ENCODE results near the gene UBE2E1. TPM values are rescaled to one million over a fixed set of nuclear protein-coding genes. Genes with fewer than 3 reads are reported as not detected.

The UBE2E1 gene
- 66.4 and 91.7 TPM in 2 replicates for total RNA-seq (2014; rRNA removed; shearing (Covaris generic))

- DNase-seq (ENCODE audit: low spot score): peak; percentile 68
These were observed at the start of gene UBE2E1 for GRCh38 chr3:23805633-23806533. Gene UBE2E1 (plus strand): TSS chr3:23805955. CDS start chr3:23807270, 1,315 bp downstream.

- DNase-seq (ENCODE audit: low spot score): no peak
These were observed 49.4 kb upstream of the UBE2E1 start for GRCh38 chr3:23756206-23756840.

DNA sequence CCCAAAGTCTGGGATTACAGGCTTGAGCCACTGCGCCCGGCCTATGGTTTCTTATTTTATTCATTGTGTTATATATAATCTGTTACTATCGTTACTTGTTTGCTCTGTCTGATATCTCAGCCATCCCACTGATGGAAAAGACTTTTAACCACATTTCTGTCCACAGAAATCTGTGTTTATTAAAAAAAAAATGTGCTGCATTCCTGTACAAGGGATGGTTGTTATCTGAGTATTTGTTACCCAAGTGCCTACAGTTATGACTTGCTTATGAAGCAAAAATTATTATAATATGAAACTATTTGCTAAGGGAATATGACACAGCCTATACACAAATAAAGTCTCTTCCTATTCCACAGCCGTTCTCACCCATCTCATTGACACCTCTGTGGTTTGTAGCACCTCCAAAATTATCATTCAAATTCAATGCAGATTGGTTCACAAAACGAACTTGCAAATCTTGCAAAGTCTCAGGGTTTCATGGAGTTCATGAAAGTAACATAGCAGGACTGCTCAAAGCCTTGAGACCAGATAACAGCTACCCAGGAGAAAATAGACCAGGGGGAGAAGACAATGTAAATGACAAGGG is 47.4 kb upstream of the UBE2E1 start:
- DNase-seq (ENCODE audit: low spot score): no peak

GRCh38 chr3:23760325-23760724 is 45.4 kb upstream of the UBE2E1 start:
- DNase-seq (ENCODE audit: low spot score): no peak

DNA sequence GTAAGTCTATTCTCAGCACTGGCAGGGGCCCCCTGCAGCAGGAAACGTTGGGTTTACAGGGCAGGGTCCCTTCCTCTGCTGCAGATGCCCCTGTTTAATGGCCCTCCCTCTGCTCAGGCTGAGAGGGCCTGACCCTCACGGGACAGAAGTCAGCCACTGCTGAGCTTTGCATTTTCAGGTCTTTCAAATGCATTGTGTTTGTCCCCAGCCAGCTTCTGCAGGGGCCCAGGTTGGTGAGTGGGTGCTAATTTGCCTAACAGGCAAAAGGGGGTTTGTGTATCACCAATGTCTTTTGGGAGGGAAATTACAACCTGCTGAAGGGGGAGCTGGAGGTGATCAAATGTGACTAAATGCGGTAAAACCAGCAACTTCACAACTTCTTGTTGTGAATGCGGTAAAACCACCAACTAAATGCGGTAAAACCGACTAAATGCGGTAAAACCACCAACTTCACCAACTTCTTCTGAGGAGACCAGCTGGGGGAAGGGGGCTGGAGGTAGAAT is 44.8 kb upstream of the UBE2E1 start:
- no peak for DNase-seq (ENCODE audit: low spot score)

- peak; percentile 31 for DNase-seq (ENCODE audit: low spot score)
These were observed 44.3 kb upstream of the UBE2E1 start for GRCh38 chr3:23761440-23761896.

- DNase-seq (ENCODE audit: low spot score): no peak
These were observed 43.5 kb upstream of the UBE2E1 start for GRCh38 chr3:23762214-23762613.

GRCh38 chr3:23762759-23763477 is 42.8 kb upstream of the UBE2E1 start:
- DNase-seq (ENCODE audit: low spot score): no peak

- no peak for DNase-seq (ENCODE audit: low spot score)
These were observed 41.3 kb upstream of the UBE2E1 start for GRCh38 chr3:23764407-23764806.

- no peak for DNase-seq (ENCODE audit: low spot score)
These were observed 38.2 kb upstream of the UBE2E1 start for GRCh38 chr3:23767546-23767945.

- no peak for DNase-seq (ENCODE audit: low spot score)
These were observed 30.4 kb upstream of the UBE2E1 start for GRCh38 chr3:23775254-23775909.

GRCh38 chr3:23776352-23776891 is 29.3 kb upstream of the UBE2E1 start:
- peak; percentile 50 for DNase-seq (ENCODE audit: low spot score)

DNA sequence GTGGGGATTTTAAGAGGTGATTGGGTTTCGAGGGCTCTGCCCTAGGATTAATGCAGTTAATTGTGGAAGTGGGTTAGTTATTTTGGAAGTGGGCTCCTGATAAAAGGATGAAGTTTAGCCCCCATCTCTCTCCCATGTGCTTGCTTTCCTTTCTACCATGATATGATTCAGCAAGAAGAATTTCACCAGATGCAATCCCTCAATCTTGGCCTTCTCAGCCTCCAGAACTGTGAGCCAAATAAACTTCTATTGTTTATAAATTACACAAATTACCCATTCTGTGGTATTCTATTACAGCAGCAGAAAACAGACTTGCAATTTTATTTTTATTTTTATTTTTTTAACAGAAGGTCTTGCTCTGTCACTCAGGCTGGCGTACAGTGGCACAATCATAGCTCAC is 27.3 kb upstream of the UBE2E1 start:
- no peak for DNase-seq (ENCODE audit: low spot score)

GRCh38 chr3:23779841-23780240 is 25.9 kb upstream of the UBE2E1 start:
- DNase-seq (ENCODE audit: low spot score): no peak

DNA sequence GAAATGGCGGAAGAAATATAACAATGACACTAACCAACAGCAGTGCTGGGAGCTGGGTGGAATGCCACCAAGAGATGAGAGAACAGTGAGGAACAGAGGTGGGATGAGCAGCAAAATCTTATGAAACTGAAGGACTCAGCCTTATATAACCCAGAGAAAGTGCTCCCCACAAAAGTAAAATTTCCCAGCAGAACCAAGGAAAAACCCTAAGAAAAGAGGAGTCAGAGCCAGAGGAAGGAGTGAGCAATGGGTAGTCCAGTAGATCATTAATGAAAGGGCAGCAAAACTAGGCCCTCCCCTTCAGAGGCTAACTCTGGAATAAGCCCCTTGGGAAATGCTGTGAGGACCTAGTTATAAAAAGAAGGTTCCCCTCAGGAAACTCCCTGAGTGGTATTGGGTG is 24.7 kb upstream of the UBE2E1 start:
- DNase-seq (ENCODE audit: low spot score): no peak

- no peak for DNase-seq (ENCODE audit: low spot score)
These were observed 23.9 kb upstream of the UBE2E1 start for GRCh38 chr3:23781871-23782270.

DNA sequence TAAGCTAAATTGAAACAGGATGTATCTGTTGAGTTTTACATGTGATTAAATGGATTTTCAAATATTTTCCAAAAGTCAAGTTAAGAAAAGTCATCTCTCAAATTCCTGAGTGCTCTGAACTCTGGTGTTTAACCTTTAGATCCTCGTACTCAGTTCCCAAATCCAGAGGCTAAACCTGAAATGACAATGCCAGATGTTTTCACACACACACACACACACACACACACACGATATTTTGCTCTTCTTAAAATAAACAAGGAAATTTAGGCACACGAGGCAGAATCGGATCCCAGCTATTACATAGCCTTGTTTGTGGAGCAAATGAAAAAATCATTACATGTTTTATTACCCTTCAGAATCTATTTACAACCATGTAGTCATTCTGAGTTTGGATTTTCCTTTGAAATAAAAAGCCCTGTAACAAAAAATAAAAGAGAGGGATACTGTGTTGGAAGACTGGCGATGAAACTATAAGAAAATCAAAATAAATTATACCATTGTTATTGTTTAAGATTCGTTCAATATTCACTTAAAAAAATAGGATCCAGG is 20.6 kb upstream of the UBE2E1 start:
- DNase-seq (ENCODE audit: low spot score): no peak

- no peak for DNase-seq (ENCODE audit: low spot score)
These were observed 19.9 kb upstream of the UBE2E1 start for GRCh38 chr3:23785882-23786281.

DNA sequence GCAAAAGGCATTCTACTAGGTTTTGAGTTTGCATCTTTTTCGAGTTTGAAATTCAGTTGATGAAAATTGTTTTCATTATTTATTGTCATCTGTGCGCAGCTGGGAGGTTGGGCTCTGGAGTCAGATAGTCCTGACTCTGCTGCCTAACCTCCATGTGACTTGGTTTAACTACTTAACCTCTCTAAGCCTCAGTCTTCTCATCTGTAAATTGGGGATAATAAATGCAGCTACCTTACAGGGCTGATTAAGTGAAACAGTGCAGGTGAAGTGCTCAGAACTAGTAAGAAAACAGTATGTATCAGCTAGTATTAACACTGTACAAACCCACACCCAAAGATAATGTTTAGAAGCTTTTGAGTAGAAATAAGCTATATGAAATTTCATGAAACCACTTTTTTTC is 14.1 kb upstream of the UBE2E1 start:
- no peak for DNase-seq (ENCODE audit: low spot score)

GRCh38 chr3:23793528-23794134 is 12.1 kb upstream of the UBE2E1 start:
- no peak for DNase-seq (ENCODE audit: low spot score)

Measured in A172 (cell line).